ENCODE data around the gene ETV6.

DNA sequence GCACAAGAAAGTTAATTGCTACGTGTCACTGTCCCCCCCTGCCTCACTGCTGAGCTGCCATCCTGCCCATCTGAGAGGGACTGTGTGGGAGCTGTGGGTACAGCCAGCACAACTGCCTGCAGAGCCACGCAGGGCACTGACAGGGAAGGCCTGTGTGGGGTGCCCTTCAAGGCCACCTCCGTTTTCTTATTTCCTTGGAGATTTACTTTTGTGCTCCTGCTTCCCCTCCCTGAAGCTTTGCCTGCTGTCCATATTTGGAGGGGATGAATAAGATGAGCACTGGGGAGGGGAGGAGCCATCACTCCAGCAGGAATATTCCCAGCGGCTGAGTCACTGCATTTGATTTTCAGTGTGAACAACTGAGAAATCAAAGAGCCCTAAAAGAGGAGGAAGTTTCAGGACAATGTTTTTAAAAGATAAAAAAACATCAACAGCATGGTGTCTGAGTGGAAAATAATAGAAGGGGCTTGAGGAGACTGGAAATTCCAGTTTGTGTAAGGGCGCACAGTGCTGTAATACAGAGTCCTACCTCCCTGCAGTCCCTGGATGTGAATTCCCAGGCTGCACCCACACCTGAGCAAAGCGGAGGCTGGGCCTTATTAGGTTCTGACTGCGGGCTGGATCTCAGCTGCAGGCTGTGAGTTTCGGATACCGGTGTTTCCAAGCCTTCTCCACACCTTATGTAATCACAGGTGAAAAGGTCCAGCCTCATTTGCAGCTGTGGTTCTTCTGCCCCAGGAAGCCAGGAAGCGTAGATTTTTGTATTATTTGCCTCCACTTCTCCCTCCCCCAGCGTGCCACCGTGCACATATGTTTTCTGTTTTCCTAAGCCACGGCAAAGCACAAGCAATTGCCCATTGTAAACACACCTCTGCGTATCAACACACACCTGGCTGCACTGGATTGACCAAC lies 228.7 kb downstream of the ETV6 start:
- no peak for TF ChIP-seq POLR2AphosphoS5 (IDR thresholded peaks at IDR 0.05; ENCODE audit: low read depth, low read length)
- TF ChIP-seq POLR2A (IDR thresholded peaks at IDR 0.05; ENCODE audit: low read depth, low read length): no peak

Measured in GM12892 (cell line).